Femur (tissue), 1 donor: ENCODE data around the gene IL2RA.

Source experiments
- DNase-seq: peaks from one replicate; pipeline ENCODE4 v3.0.0-alpha.2; 2017

The IL2RA gene

GRCh38 chr10:6037422-6037821, 24.7 kb downstream of the IL2RA start:
- no peak for DNase-seq

GRCh38 chr10:6036861-6037321, 25.3 kb downstream of the IL2RA start:
- DNase-seq: no peak

GRCh38 chr10:6035931-6036575, 26.1 kb downstream of the IL2RA start:
- DNase-seq: no peak

- no peak for DNase-seq
Measured at GRCh38 chr10:6035101-6035834, 26.9 kb downstream of the IL2RA start.

GRCh38 chr10:6034371-6034770, 27.8 kb downstream of the IL2RA start:
- DNase-seq: no peak

- DNase-seq: no peak
Measured at GRCh38 chr10:6033954-6034353, 28.2 kb downstream of the IL2RA start.

- DNase-seq: no peak
Measured at GRCh38 chr10:6030940-6031339, 31.2 kb downstream of the IL2RA start.

GRCh38 chr10:6030217-6030616, 31.9 kb downstream of the IL2RA start:
- DNase-seq: no peak

- no peak for DNase-seq
Measured at GRCh38 chr10:6027929-6028328, 34.2 kb downstream of the IL2RA start.

- DNase-seq: no peak
Measured at GRCh38 chr10:6025683-6026255, 36.4 kb downstream of the IL2RA start.

- DNase-seq: no peak
Measured at GRCh38 chr10:6024334-6024682, 37.9 kb downstream of the IL2RA start.

- no peak for DNase-seq
Measured at GRCh38 chr10:6023661-6024333, 38.4 kb downstream of the IL2RA start.

GRCh38 chr10:6022660-6023059, 39.5 kb downstream of the IL2RA start:
- no peak for DNase-seq

- DNase-seq: no peak
Measured at GRCh38 chr10:6020826-6021225, 41.3 kb downstream of the IL2RA start.

- DNase-seq: no peak
Measured at GRCh38 chr10:6019796-6020195, 42.4 kb downstream of the IL2RA start.

- DNase-seq: no peak
Measured at GRCh38 chr10:6019010-6019782, 43.0 kb downstream of the IL2RA start.

GRCh38 chr10:6018422-6018821, 43.7 kb downstream of the IL2RA start:
- DNase-seq: no peak

GRCh38 chr10:6017781-6018354, 44.3 kb downstream of the IL2RA start:
- no peak for DNase-seq

GRCh38 chr10:6014241-6014761, 47.9 kb downstream of the IL2RA start:
- DNase-seq: peak; percentile 49

GRCh38 chr10:6013413-6014192, 48.6 kb downstream of the IL2RA start:
- DNase-seq: no peak

GRCh38 chr10:6012121-6012905, 49.9 kb downstream of the IL2RA start:
- DNase-seq: no peak
